Parathyroid adenoma (tissue), 2 donors: ENCODE measurements around the gene SLC17A9.

Experiments
- H2AFZ ChIP-seq: fragments of 300-600 bp; sonication (generic); one replicate; pipeline ENCODE4 v1.7.0; 2017; ENCODE audit warnings: antibody characterized with exemption, mild to moderate bottlenecking
- H3K27ac ChIP-seq: fragments of 300-600 bp; sonication (generic); one replicate; pipeline ENCODE4 v1.7.0; 2017
- H3K27me3 ChIP-seq: fragments of 300-600 bp; sonication (generic); one replicate; pipeline ENCODE4 v1.7.0; 2017; ENCODE audit warnings: low read length; ENCODE audit not compliant: control insufficient read depth, insufficient read depth
- H3K36me3 ChIP-seq: fragments of 300-600 bp; sonication (generic); one replicate; pipeline ENCODE4 v1.7.0; 2017; ENCODE audit warnings: low read length; ENCODE audit not compliant: control insufficient read depth, insufficient read depth
- H3K4me1 ChIP-seq: fragments of 300-600 bp; sonication (generic); one replicate; pipeline ENCODE4 v1.7.0; 2017; ENCODE audit warnings: control low read depth
- H3K4me2 ChIP-seq: fragments of 300-600 bp; sonication (generic); one replicate; pipeline ENCODE4 v1.7.0; 2017; ENCODE audit warnings: low read length
- H3K4me3 ChIP-seq: fragments of 300-600 bp; sonication (generic); one replicate; pipeline ENCODE4 v1.7.0; 2017; ENCODE audit warnings: low read depth, low read length
- H3K79me2 ChIP-seq: fragments of 300-600 bp; sonication (generic); one replicate; pipeline ENCODE4 v1.7.0; 2017; ENCODE audit warnings: control low read depth
- H3K9ac ChIP-seq: fragments of 300-600 bp; sonication (generic); one replicate; pipeline ENCODE4 v1.7.0; 2017; ENCODE audit warnings: mild to moderate bottlenecking
- H3K9me3 ChIP-seq: fragments of 300-600 bp; sonication (generic); one replicate; pipeline ENCODE4 v1.7.0; 2017; ENCODE audit warnings: low read length; ENCODE audit not compliant: control insufficient read depth
- CTCF ChIP-seq: fragments of 300-600 bp; sonication (generic); IDR thresholded peaks from one replicate; pipeline ENCODE4 v1.7.0; 2017; ENCODE audit warnings: antibody characterized with exemption, mild to moderate bottlenecking
- donor health status: primary hyperparathyroidism.

SLC17A9 gene

GRCh38 chr20:62971211-62971949 lies 18.9 kb downstream of the SLC17A9 start:
- Histone ChIP-seq H3K36me3 (no peaks in the 10 kb centered on the region), H2AFZ (no peak overlapping the region), H3K27ac (no peak overlapping the region), H3K4me3 (no peak overlapping the region), H3K4me1 (no peaks in the 10 kb centered on the region), H3K79me2 (no peaks in the 10 kb centered on the region), H3K27me3 (peaks cover 5% of the 10 kb centered on the region), H3K9ac (no peak overlapping the region), H3K4me2 (no peak overlapping the region), H3K9me3 (no peaks in the 10 kb centered on the region)
- no peak for TF ChIP-seq CTCF

GRCh38 chr20:62971950-62972844 lies 19.7 kb downstream of the SLC17A9 start:
- no peak overlapping the region for H3K9ac ChIP-seq
- H3K36me3 ChIP-seq, result no peaks in the 10 kb centered on the region

GRCh38 chr20:62972845-62973745 lies 20.6 kb downstream of the SLC17A9 start:
- H3K4me2 ChIP-seq, result peak overlapping the region; percentile 62
- no peaks in the 10 kb centered on the region for H3K36me3 ChIP-seq
- H2AFZ ChIP-seq, result peak overlapping the region; percentile 70
- H3K27me3 ChIP-seq, result peaks cover 9% of the 10 kb centered on the region
- no peak overlapping the region for H3K9ac ChIP-seq
- TF ChIP-seq CTCF, result no peak
- H3K27ac ChIP-seq, result no peak overlapping the region
- no peaks in the 10 kb centered on the region for H3K79me2 ChIP-seq
- no peak overlapping the region for H3K4me3 ChIP-seq
- H3K4me1 ChIP-seq, result no peaks in the 10 kb centered on the region
- H3K9me3 ChIP-seq, result no peaks in the 10 kb centered on the region

More at GRCh38 chr20:62971950-62972844, 19.7 kb downstream of the SLC17A9 start:
- Histone ChIP-seq H3K79me2 (no peaks in the 10 kb centered on the region), H3K9me3 (no peaks in the 10 kb centered on the region), H3K4me3 (peak overlapping the region; percentile 40), H3K27me3 (peaks cover 5% of the 10 kb centered on the region), H3K4me1 (no peaks in the 10 kb centered on the region), H3K27ac (no peak overlapping the region), H3K4me2 (peak overlapping the region; percentile 62), H2AFZ (peak overlapping the region; percentile 70)
- TF ChIP-seq CTCF, result peak; percentile 89

GRCh38 chr20:62975251-62975760 lies 22.8 kb downstream of the SLC17A9 start:
- Histone ChIP-seq H3K9me3 (no peaks in the 10 kb centered on the region), H3K9ac (no peak overlapping the region), H3K4me2 (no peak overlapping the region), H3K4me3 (no peak overlapping the region), H2AFZ (no peak overlapping the region), H3K27me3 (peaks cover 9% of the 10 kb centered on the region), H3K4me1 (no peaks in the 10 kb centered on the region), H3K79me2 (no peaks in the 10 kb centered on the region), H3K36me3 (no peaks in the 10 kb centered on the region), H3K27ac (no peak overlapping the region)
- TF ChIP-seq CTCF, result no peak
